T-helper 2 cell treated with Interferon-gamma antibody and Interleukin-4, amounts not matched to agents 100 ng/mL and 5 ng/mL, for 36 hours (primary cell): ENCODE results near the gene RGS18. TPM values are rescaled to one million over a fixed set of nuclear protein-coding genes. Genes with fewer than 3 reads are reported as not detected.

Experiments
- total RNA-seq: library from RNA; stranded (reverse); gene quantifications from 2 replicates; pipeline ENCODE4 v1.2.3, GENCODE V29; 2022

Gene RGS18
- total RNA-seq, 1 donor from 2014 or later, result 0.32 TPM

Other genes starting within 250 kb of the RGS18 start
- gene RGS21, start 158.5 kb downstream of the RGS18 start, total RNA-seq, result not detected in 2 replicates